HepG2 (cell line): ENCODE measurements around the gene ANAPC16. TPM values are rescaled to one million over a fixed set of nuclear protein-coding genes. Genes with fewer than 3 reads are reported as not detected.
A peak's percentile ranks its signal among the peaks of the same experiment; 100 is the strongest.

ENCODE experiments used
- SNAPC2 ChIP-seq: sonication (generic); formaldehyde crosslinking; IDR thresholded peaks from 2 replicates; pipeline ENCODE4 v1.8.1; 2022; ENCODE audit warnings: mild to moderate bottlenecking, missing genetic modification reagents
- SOX5 ChIP-seq: IDR thresholded peaks from 2 replicates; pipeline ENCODE4 v1.6.1; 2016; ENCODE audit warnings: borderline replicate concordance
- SRSF4 ChIP-seq: fragments of 200-400 bp; formaldehyde crosslinking; IDR thresholded peaks from one replicate; pipeline ENCODE4 v1.6.1; 2018; ENCODE audit warnings: mild to moderate bottlenecking, low read depth, low read length, moderate library complexity; ENCODE audit not compliant: poor library complexity, severe bottlenecking
- ZNF816 ChIP-seq: sonication (generic); formaldehyde crosslinking; IDR thresholded peaks from 2 replicates; pipeline ENCODE4 v1.8.0; 2022; ENCODE audit warnings: missing genetic modification reagents, mild to moderate bottlenecking, borderline replicate concordance
- ZSCAN22 ChIP-seq: sonication (generic); formaldehyde crosslinking; IDR thresholded peaks from 2 replicates; pipeline ENCODE4 v1.4.0; 2020; ENCODE audit warnings: mild to moderate bottlenecking, missing genetic modification reagents
- polyA plus RNA-seq, 8 experiments: library from polyadenylated mRNA; depleted of rRNA in 3 of 8; stranded (reverse) in 7 of 8; unstranded in 1 of 8; fragments of >200 nt; fragmentation: Illumina TruSeq in 4 of 8; extraction: Trizol in 4 of 8; gene quantifications; 2 replicates each; pipeline versions ENCODE4 v1.2.1 to v1.2.3, GENCODE V29; 2011 to 2016; ENCODE audit warnings: low read depth in 4 of 8, missing spikeins in 1 of 8, mixed read lengths in 1 of 8; ENCODE audit not compliant: insufficient read depth in 1 of 8
- total RNA-seq, 5 experiments: library from RNA; depleted of rRNA; stranded (reverse); fragments of >200 nt; fragmentation: Illumina TruSeq; extraction: Trizol; gene quantifications; 2 replicates each; pipeline ENCODE4 v1.2.3, GENCODE V29; 2016; ENCODE audit warnings: low read depth in 1 of 5
- TF ChIP-seq, protein P1 (sequence below): sonication (generic); formaldehyde crosslinking; IDR thresholded peaks from 2 replicates; pipeline ENCODE4 v1.4.0; 2020; ENCODE audit warnings: mild to moderate bottlenecking, missing genetic modification reagents, borderline replicate concordance
- TF ChIP-seq, protein P2 (sequence below): sonication (generic); formaldehyde crosslinking; IDR thresholded peaks from 2 replicates; pipeline ENCODE4 v1.4.0; 2020; ENCODE audit warnings: missing genetic modification reagents
- TF ChIP-seq, protein P3 (sequence below): sonication (generic); formaldehyde crosslinking; IDR thresholded peaks from 2 replicates; pipeline ENCODE4 v1.4.0; 2020; ENCODE audit warnings: missing genetic modification reagents
- TF ChIP-seq, protein P4 (sequence below): sonication (generic); formaldehyde crosslinking; IDR thresholded peaks from 2 replicates; pipeline ENCODE4 v1.8.1; 2023; ENCODE audit warnings: missing genetic modification reagents, mild to moderate bottlenecking, borderline replicate concordance
- TF ChIP-seq, protein P5 (sequence below): IDR thresholded peaks from 2 replicates; pipeline ENCODE4 v1.4.0; 2020; ENCODE audit warnings: mild to moderate bottlenecking, missing genetic modification reagents
- TF ChIP-seq, protein P6 (sequence below): IDR thresholded peaks from 2 replicates; pipeline ENCODE4 v1.6.1; 2016; ENCODE audit warnings: mild to moderate bottlenecking
- TF ChIP-seq, protein P7 (sequence below): sonication (generic); formaldehyde crosslinking; IDR thresholded peaks from 2 replicates; pipeline ENCODE4 v1.4.0; 2020; ENCODE audit warnings: mild to moderate bottlenecking, missing genetic modification reagents

Gene ANAPC16
- total and polyA plus RNA-seq, 2 of the 13 experiments (the other 11 are each of a cell fraction or from before 2014, with no cell fraction given) = 74.8 to 89.4 TPM

DNA sequence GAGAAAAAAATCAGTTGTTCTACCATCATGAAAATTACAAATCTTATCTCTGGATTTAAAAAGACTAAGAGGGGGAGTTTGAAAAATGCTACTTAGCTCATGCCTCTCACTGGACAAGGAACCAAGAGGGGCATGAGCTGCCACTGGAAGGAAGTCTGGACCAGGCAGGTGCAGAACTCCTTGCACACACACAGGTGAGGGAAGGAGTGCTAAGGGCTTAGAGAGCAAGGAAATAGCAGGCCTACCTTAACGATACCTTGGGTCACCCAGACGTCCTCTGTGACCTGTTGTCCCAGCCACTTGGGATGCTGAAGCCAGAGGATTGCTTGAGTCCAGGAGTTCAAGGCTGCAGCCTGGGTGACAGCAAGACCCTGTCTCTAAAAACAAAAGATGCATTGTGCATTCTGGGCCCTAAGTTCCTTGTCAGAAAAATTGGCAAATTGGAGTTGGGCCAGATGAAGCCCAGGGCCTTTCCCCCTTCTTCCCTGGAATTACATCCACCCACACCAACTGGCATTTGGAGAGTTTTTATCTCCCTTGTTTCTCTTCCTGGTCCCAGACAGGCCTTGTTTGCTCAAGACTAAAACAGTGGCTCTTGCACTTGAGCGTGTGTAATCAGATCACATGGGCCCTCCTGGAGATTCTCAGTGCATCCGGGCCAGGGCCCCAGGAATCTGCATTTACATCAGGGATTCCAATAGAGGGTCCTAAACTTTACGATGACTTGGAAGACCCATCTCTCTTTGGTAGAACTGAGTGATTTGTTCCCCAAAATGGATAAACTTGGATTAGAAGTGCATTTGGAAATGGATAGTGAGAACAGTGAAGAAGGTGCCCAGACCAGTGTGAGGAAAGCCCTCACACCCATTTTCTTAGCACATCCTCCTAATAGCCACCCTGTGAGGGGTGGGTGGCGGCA lies 60.9 kb downstream of the ANAPC16 start (continued):
- TF ChIP-seq, protein P1, sequence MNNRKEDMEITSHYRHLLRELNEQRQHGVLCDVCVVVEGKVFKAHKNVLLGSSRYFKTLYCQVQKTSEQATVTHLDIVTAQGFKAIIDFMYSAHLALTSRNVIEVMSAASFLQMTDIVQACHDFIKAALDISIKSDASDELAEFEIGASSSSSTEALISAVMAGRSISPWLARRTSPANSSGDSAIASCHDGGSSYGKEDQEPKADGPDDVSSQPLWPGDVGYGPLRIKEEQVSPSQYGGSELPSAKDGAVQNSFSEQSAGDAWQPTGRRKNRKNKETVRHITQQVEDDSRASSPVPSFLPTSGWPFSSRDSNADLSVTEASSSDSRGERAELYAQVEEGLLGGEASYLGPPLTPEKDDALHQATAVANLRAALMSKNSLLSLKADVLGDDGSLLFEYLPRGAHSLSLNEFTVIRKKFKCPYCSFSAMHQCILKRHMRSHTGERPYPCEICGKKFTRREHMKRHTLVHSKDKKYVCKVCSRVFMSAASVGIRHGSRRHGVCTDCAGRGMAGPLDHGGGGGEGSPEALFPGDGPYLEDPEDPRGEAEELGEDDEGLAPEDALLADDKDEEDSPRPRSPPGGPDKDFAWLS (CRISPR knock-in tag) = peak; percentile 63; the same call in 1 of the 2 replicates
- no peak for TF ChIP-seq SNAPC2 (CRISPR knock-in tag)
- no peak for TF ChIP-seq ZSCAN22
- TF ChIP-seq, protein P2, sequence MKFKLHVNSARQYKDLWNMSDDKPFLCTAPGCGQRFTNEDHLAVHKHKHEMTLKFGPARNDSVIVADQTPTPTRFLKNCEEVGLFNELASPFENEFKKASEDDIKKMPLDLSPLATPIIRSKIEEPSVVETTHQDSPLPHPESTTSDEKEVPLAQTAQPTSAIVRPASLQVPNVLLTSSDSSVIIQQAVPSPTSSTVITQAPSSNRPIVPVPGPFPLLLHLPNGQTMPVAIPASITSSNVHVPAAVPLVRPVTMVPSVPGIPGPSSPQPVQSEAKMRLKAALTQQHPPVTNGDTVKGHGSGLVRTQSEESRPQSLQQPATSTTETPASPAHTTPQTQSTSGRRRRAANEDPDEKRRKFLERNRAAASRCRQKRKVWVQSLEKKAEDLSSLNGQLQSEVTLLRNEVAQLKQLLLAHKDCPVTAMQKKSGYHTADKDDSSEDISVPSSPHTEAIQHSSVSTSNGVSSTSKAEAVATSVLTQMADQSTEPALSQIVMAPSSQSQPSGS (CRISPR knock-in tag) = peak; percentile 46; the same call in 1 of the 2 replicates
- 0 out of 2 replicates have a peak, but pooled peaks have one; percentile 55 for TF ChIP-seq ZNF816 (CRISPR knock-in tag)
- TF ChIP-seq, protein P3, sequence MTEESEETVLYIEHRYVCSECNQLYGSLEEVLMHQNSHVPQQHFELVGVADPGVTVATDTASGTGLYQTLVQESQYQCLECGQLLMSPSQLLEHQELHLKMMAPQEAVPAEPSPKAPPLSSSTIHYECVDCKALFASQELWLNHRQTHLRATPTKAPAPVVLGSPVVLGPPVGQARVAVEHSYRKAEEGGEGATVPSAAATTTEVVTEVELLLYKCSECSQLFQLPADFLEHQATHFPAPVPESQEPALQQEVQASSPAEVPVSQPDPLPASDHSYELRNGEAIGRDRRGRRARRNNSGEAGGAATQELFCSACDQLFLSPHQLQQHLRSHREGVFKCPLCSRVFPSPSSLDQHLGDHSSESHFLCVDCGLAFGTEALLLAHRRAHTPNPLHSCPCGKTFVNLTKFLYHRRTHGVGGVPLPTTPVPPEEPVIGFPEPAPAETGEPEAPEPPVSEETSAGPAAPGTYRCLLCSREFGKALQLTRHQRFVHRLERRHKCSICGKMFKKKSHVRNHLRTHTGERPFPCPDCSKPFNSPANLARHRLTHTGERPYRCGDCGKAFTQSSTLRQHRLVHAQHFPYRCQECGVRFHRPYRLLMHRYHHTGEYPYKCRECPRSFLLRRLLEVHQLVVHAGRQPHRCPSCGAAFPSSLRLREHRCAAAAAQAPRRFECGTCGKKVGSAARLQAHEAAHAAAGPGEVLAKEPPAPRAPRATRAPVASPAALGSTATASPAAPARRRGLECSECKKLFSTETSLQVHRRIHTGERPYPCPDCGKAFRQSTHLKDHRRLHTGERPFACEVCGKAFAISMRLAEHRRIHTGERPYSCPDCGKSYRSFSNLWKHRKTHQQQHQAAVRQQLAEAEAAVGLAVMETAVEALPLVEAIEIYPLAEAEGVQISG = peak; percentile 79
- TF ChIP-seq, protein P4, sequence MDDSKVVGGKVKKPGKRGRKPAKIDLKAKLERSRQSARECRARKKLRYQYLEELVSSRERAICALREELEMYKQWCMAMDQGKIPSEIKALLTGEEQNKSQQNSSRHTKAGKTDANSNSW (CRISPR knock-in tag) = 0 out of 2 replicates have a peak, but pooled peaks have one; percentile 55
- TF ChIP-seq, protein P5, sequence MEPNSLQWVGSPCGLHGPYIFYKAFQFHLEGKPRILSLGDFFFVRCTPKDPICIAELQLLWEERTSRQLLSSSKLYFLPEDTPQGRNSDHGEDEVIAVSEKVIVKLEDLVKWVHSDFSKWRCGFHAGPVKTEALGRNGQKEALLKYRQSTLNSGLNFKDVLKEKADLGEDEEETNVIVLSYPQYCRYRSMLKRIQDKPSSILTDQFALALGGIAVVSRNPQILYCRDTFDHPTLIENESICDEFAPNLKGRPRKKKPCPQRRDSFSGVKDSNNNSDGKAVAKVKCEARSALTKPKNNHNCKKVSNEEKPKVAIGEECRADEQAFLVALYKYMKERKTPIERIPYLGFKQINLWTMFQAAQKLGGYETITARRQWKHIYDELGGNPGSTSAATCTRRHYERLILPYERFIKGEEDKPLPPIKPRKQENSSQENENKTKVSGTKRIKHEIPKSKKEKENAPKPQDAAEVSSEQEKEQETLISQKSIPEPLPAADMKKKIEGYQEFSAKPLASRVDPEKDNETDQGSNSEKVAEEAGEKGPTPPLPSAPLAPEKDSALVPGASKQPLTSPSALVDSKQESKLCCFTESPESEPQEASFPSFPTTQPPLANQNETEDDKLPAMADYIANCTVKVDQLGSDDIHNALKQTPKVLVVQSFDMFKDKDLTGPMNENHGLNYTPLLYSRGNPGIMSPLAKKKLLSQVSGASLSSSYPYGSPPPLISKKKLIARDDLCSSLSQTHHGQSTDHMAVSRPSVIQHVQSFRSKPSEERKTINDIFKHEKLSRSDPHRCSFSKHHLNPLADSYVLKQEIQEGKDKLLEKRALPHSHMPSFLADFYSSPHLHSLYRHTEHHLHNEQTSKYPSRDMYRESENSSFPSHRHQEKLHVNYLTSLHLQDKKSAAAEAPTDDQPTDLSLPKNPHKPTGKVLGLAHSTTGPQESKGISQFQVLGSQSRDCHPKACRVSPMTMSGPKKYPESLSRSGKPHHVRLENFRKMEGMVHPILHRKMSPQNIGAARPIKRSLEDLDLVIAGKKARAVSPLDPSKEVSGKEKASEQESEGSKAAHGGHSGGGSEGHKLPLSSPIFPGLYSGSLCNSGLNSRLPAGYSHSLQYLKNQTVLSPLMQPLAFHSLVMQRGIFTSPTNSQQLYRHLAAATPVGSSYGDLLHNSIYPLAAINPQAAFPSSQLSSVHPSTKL (CRISPR knock-in tag) = peak; percentile 71
- TF ChIP-seq, protein P6, sequence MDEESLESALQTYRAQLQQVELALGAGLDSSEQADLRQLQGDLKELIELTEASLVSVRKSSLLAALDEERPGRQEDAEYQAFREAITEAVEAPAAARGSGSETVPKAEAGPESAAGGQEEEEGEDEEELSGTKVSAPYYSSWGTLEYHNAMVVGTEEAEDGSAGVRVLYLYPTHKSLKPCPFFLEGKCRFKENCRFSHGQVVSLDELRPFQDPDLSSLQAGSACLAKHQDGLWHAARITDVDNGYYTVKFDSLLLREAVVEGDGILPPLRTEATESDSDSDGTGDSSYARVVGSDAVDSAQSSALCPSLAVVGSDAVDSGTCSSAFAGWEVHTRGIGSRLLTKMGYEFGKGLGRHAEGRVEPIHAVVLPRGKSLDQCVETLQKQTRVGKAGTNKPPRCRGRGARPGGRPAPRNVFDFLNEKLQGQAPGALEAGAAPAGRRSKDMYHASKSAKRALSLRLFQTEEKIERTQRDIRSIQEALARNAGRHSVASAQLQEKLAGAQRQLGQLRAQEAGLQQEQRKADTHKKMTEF (CRISPR knock-in tag) = peak; percentile 72; the same call in 1 of the 2 replicates
- TF ChIP-seq, protein P7, sequence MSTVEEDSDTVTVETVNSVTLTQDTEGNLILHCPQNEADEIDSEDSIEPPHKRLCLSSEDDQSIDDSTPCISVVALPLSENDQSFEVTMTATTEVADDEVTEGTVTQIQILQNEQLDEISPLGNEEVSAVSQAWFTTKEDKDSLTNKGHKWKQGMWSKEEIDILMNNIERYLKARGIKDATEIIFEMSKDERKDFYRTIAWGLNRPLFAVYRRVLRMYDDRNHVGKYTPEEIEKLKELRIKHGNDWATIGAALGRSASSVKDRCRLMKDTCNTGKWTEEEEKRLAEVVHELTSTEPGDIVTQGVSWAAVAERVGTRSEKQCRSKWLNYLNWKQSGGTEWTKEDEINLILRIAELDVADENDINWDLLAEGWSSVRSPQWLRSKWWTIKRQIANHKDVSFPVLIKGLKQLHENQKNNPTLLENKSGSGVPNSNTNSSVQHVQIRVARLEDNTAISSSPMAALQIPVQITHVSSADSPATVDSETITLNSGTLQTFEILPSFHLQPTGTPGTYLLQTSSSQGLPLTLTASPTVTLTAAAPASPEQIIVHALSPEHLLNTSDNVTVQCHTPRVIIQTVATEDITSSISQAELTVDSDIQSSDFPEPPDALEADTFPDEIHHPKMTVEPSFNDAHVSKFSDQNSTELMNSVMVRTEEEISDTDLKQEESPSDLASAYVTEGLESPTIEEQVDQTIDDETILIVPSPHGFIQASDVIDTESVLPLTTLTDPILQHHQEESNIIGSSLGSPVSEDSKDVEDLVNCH (CRISPR knock-in tag) = no peak
- TF ChIP-seq SRSF4 = peak; percentile 77
- peak; percentile 66; the same call in 1 of the 2 replicates for TF ChIP-seq SOX5 (CRISPR knock-in tag)
